Thymus (tissue), 11 donors: ENCODE data around the gene KCND3. TPM values are rescaled to one million over a fixed set of nuclear protein-coding genes. Genes with fewer than 3 reads are reported as not detected.
"Not testable (repeated sequence)": the region's sequence is repeated elsewhere in the genome, so short reads cannot be mapped to it uniquely, and the experiment has no call there.

Experiments
- DNase-seq, 9 donors: peaks; one replicate each; pipeline ENCODE4 v3.0.0-alpha.2; 2013; ENCODE audit warnings: low spot score in 9 of 9, low read depth in 6 of 9, missing footprints in 1 of 9
- H3K27ac ChIP-seq, 2 donors: one replicate each; pipeline ENCODE4 v1.5.1; 2013; ENCODE audit warnings: control low read depth in 1 of 2, low read depth in 1 of 2, low read length in 1 of 2, mild to moderate bottlenecking in 1 of 2, moderate library complexity in 1 of 2
- H3K27me3 ChIP-seq, 2 donors: one replicate each; pipeline ENCODE4 v1.5.1; 2013; ENCODE audit warnings: low read length in 1 of 2; ENCODE audit not compliant: control insufficient read depth in 2 of 2, insufficient read depth in 1 of 2
- H3K36me3 ChIP-seq, 2 donors: one replicate each; pipeline ENCODE4 v1.5.1; 2013; ENCODE audit warnings: low read length in 1 of 2, mild to moderate bottlenecking in 1 of 2, moderate library complexity in 1 of 2; ENCODE audit not compliant: control insufficient read depth in 2 of 2, insufficient read depth in 2 of 2
- H3K4me1 ChIP-seq, 2 donors: one replicate each; pipeline ENCODE4 v1.5.1; 2013; ENCODE audit warnings: low read length in 2 of 2; ENCODE audit not compliant: control insufficient read depth in 2 of 2, insufficient read depth in 2 of 2
- H3K4me3 ChIP-seq, 2 donors: one replicate each; pipeline ENCODE4 v1.5.1; 2013; ENCODE audit warnings: low read length in 2 of 2, control low read depth in 1 of 2, mild to moderate bottlenecking in 1 of 2
- H3K9me3 ChIP-seq, 2 donors: one replicate each; pipeline ENCODE4 v1.5.1; 2013; ENCODE audit warnings: low read length in 1 of 2, mild to moderate bottlenecking in 1 of 2; ENCODE audit not compliant: control insufficient read depth in 2 of 2, insufficient read depth in 1 of 2
- WGBS: extraction: QIAGEN DNeasy Blood & Tissue Kit; methylation state at CpG from one replicate; pipeline ENCODE4 v1.1.7; 2013; 5-methylcytosine and 5-hydroxymethylcytosine counted together
- polyA plus RNA-seq: library from polyadenylated mRNA; stranded (reverse); fragments of 200-250 nt; gene quantifications from one replicate; pipeline ENCODE4 v1.2.3, GENCODE V29; 2013
- total RNA-seq: library from RNA; stranded (reverse); fragments of 120-200 nt; gene quantifications from one replicate; pipeline ENCODE4 v1.2.4, GENCODE V29; 2013
- donor health status: healthy.

Gene KCND3
- total and polyA plus RNA-seq, 2 donors, result 0.33 to 0.73 TPM

- DNase-seq, result no peak
- H3K27me3 ChIP-seq, result peaks cover 19 to 30% of the 10 kb centered on the region in 2 donors
- no peak overlapping the region for H3K27ac ChIP-seq
- no peaks in the 10 kb centered on the region for H3K36me3 ChIP-seq
- WGBS, result 97% methylated on average over 9 of the region's 9 CpGs
- H3K4me1 ChIP-seq, result peaks cover 0 to 55% of the 10 kb centered on the region in 2 donors
- no peak overlapping the region for H3K4me3 ChIP-seq
- H3K9me3 ChIP-seq, result no peaks in the 10 kb centered on the region
Measured at GRCh38 chr1:111745675-111746613, 243.5 kb downstream of the KCND3 start.

GRCh38 chr1:111743679-111744101 lies 245.8 kb downstream of the KCND3 start:
- Histone ChIP-seq H3K36me3 (no peaks in the 10 kb centered on the region), H3K27ac (no peak overlapping the region), H3K9me3 (peaks cover 0 to 6% of the 10 kb centered on the region in 2 donors), H3K4me1 (peaks cover 6 to 50% of the 10 kb centered on the region in 2 donors), H3K27me3 (peaks cover 38 to 53% of the 10 kb centered on the region in 2 donors), H3K4me3 (no peak overlapping the region)
- 87% methylated on average over 3 of the region's 3 CpGs for WGBS
- no peak for DNase-seq

- Histone ChIP-seq H3K27ac (no peak overlapping the region), H3K9me3 (peaks cover 0 to 6% of the 10 kb centered on the region in 2 donors), H3K27me3 (peaks cover 38 to 58% of the 10 kb centered on the region in 2 donors), H3K4me3 (no peak overlapping the region), H3K4me1 (peaks cover 7 to 47% of the 10 kb centered on the region in 2 donors), H3K36me3 (no peaks in the 10 kb centered on the region)
- WGBS, result 95% methylated on average over 5 of the region's 5 CpGs
- DNase-seq, result no peak
Measured at GRCh38 chr1:111742938-111743549, 246.4 kb downstream of the KCND3 start.

- DNase-seq, result not testable (repeated sequence)
- WGBS, result 98% methylated on average over 14 of the region's 14 CpGs
Measured at GRCh38 chr1:111742292-111742691, 247.2 kb downstream of the KCND3 start.

GRCh38 chr1:111739925-111740765 lies 249.3 kb downstream of the KCND3 start:
- Histone ChIP-seq H3K4me3 (peak overlapping the region; percentile 71 to 74), H3K9me3 (peaks cover 0 to 6% of the 10 kb centered on the region in 2 donors), H3K27me3 (peaks cover 40 to 58% of the 10 kb centered on the region in 2 donors), H3K4me1 (peaks cover 15 to 50% of the 10 kb centered on the region in 2 donors), H3K36me3 (no peaks in the 10 kb centered on the region), H3K27ac (peak overlapping the region in 1 of 2 donors; percentile 67)
- DNase-seq, result peak in 2 of 9 donors; percentile 37 to 55
- 2% methylated on average over 63 of the region's 63 CpGs for WGBS

More at GRCh38 chr1:111742292-111742691, 247.2 kb downstream of the KCND3 start:
- H3K4me3 ChIP-seq, H3K27ac ChIP-seq, H3K9me3 ChIP-seq, H3K36me3 ChIP-seq: not testable (repeated sequence)
- peaks cover 38 to 58% of the 10 kb centered on the region in 2 donors for H3K27me3 ChIP-seq
- peaks cover 15 to 47% of the 10 kb centered on the region in 2 donors for H3K4me1 ChIP-seq

GRCh38 chr1:111739194-111739924 lies 250.1 kb downstream of the KCND3 start, which contains the start of gene INKA2:
INKA2 (minus strand) TSS chr1:111739395; CDS start chr1:111739242, 153 bp downstream.
- peaks cover 15 to 50% of the 10 kb centered on the region in 2 donors for H3K4me1 ChIP-seq
- H3K36me3 ChIP-seq, result no peaks in the 10 kb centered on the region
- DNase-seq, result peak in 5 of 9 donors; percentile 32 to 76 (median 53)
- H3K9me3 ChIP-seq, result peaks cover 0 to 6% of the 10 kb centered on the region in 2 donors
- H3K4me3 ChIP-seq, result peak within 1 kb of the TSS; percentile 71 to 74
- H3K27me3 ChIP-seq, result peaks cover 40 to 58% of the 10 kb centered on the region in 2 donors
- peak within 1 kb of the TSS; percentile 76 to 81 for H3K27ac ChIP-seq
- WGBS, result under 1% methylated on average over 59 of the region's 59 CpGs

GRCh38 chr1:111738436-111739193 lies 250.9 kb downstream of the KCND3 start:
- H3K4me1 ChIP-seq, result peaks cover 15 to 57% of the 10 kb centered on the region in 2 donors
- H3K9me3 ChIP-seq, result peaks cover 0 to 6% of the 10 kb centered on the region in 2 donors
- peak overlapping the region; percentile 71 to 74 for H3K4me3 ChIP-seq
- H3K27ac ChIP-seq, result peak overlapping the region; percentile 76 to 81
- under 1% methylated on average over 61 of the region's 61 CpGs for whole genome bisulfite sequencing
- no peaks in the 10 kb centered on the region for H3K36me3 ChIP-seq
- H3K27me3 ChIP-seq, result peaks cover 40 to 55% of the 10 kb centered on the region in 2 donors
- peak in 6 of 9 donors; percentile 43 to 83 (median 66) for DNase-seq
